GM18867 (cell line): ENCODE measurements around the gene PTGDR.

Source experiments
- ATAC-seq: cut with Tn5 transposase; IDR thresholded peaks from one replicate; pipeline ENCODE4 v1.9.1; 2021; ENCODE audit warnings: mild to moderate bottlenecking, moderate library complexity; ENCODE audit not compliant: unreplicated experiment

Gene PTGDR

DNA sequence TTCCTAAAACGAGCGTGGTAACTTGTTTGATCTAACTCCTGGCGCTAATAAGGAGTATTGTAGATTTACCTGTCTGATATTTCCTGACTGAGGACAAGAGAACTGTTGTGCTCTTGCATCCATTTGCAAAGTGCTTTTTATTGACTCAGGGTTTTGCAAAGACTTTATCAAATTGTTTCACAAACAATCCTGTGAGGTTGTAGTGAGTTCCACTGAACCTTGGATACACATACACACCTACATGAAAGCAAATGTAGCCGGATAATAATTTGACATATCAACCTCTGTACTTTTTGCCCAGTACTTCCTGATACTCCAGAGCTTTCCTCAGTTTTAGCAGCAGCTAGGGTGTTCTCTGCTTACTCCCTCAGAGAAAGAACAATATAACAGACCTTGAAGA, 39.9 kb downstream of the PTGDR start:
- no peak for ATAC-seq

DNA sequence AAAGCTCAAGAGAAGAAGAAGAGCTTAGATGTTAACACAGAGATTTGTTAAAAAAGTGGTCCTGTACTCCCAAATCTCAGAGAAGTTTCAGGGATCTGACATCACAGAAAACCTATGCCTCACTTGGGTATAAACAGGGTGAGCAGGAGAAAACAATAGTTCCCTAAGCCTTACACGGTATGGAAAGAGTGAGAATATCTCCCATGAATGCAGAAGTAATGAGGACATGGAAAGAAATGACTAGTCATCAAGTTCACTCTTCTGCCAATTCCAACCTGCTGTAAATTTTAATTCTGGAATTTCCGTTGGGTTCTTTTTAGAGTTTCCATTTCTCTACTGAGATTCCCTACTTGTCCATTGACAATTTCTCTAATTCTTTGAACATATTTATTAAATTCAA, 40.4 kb downstream of the PTGDR start:
- ATAC-seq = no peak

DNA sequence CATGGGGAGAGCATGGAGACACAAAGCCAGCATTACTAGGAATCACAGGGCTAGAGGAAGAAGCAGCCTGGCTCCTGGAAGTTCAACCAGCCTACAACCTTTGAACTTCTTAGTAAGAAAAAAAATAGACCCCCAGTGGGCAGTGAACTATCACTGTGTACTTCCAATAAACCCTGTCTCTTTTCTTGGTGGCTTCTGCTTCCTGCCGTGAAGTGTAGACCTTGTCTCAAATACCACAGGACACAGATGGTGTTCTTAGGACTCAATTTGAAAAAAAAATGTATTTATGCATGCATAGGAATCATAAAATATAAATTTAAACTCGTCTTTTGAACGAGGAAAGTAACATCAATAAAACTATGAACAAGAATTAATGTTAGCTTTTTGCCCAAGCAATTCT, 43.0 kb downstream of the PTGDR start:
- no peak for ATAC-seq

DNA sequence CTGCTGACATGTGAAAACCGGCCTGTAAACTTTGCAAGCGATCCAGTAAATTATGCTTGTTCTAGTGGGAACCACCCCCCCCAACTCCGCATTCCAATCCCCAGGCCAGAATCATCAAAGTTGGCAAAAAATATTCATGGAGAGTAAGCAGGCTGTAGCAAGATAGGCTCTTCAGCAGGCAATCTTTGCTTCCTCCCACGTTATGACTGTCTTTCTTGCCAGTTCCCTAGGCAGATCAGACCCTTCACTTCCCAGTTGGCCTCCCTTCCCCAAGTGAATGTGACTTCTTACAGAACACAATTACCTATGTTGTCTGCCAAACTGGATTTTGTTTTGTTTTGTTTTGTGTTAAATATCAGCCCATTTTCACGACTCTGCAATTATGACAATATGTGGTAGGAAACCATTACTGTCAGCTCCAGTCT, 45.4 kb downstream of the PTGDR start:
- ATAC-seq = no peak

DNA sequence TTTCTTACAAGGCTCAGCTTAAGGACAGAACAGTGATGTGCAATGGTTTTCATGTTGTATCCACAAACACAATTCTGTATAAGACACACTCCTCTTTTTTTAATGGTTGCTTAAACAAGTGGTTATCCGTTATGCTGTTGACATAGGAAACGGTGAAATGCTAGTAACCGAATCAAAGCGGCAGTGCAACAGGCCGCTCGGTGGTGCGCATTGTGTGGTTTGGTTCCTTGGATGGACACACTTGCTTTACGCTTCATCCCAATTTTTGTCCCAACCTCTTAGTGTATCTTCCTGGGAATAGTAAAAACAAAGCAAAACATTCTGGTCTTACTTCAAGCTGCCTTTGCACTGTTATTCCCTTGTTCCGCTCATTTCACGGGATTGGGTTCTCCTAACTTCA, 46.0 kb downstream of the PTGDR start:
- ATAC-seq = no peak

DNA sequence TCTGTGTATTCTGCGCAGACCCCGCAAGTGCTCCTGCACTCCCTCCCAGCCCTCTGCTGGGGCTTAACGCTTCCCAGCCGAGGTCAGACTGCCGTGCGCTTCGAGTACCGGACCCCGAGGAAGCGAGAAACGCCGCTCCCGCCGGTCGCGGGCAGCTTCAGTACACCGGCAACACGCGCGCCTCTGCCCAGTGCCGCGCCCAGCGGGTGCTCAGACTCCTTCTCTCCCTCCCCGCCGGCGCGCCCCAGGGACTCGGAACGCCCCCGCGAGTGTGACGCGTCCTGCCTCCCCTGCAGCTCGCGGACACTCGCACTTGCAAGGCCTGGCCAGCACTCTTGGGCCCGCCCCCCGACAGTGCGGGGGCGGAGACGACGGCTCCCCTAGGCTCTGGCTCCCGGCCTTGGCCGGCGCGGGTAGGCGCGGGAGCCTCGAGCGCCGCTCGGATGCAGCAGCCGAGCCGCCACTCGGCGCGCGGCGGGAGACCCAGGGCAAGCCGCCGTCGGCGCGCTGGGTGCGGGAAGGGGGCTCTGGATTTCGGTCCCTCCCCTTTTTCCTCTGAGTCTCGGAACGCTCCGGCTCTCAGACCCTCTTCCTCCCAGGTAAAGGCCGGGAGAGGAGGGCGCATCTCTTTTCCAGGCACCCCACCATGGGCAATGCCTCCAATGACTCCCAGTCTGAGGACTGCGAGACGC, 46.6 kb downstream of the PTGDR start, which contains the start of gene PTGER2:
Gene PTGER2, plus strand, starts transcription at position 410 of the 692 bp plus-strand sequence. Its CDS starts 237 bp downstream, at position 647.
- peak; percentile 35 for ATAC-seq

DNA sequence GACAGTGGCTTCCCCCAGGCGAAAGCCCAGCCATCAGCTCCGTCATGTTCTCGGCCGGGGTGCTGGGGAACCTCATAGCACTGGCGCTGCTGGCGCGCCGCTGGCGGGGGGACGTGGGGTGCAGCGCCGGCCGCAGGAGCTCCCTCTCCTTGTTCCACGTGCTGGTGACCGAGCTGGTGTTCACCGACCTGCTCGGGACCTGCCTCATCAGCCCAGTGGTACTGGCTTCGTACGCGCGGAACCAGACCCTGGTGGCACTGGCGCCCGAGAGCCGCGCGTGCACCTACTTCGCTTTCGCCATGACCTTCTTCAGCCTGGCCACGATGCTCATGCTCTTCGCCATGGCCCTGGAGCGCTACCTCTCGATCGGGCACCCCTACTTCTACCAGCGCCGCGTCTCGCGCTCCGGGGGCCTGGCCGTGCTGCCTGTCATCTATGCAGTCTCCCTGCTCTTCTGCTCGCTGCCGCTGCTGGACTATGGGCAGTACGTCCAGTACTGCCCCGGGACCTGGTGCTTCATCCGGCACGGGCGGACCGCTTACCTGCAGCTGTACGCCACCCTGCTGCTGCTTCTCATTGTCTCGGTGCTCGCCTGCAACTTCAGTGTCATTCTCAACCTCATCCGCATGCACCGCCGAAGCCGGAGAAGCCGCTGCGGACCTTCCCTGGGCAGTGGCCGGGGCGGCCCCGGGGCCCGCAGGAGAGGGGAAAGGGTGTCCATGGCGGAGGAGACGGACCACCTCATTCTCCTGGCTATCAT, 47.3 kb downstream of the PTGDR start:
- ATAC-seq = no peak

DNA sequence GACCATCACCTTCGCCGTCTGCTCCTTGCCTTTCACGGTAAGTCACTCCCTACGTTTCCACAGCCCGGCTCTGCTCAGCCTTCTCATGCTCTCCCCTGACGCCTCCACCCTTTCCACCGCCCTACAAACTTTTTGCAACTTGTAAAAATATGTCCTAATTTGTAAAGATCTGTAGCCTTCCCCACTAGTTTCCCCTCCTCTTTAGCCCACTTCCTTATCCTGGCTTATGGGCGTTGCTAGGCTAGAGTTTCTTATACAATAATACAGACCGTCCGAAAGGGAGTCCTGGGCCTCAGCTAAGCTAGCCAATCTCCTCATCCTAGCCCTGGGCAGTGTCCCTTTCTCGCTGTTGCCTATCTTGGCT, 47.8 kb downstream of the PTGDR start:
- ATAC-seq = no peak

DNA sequence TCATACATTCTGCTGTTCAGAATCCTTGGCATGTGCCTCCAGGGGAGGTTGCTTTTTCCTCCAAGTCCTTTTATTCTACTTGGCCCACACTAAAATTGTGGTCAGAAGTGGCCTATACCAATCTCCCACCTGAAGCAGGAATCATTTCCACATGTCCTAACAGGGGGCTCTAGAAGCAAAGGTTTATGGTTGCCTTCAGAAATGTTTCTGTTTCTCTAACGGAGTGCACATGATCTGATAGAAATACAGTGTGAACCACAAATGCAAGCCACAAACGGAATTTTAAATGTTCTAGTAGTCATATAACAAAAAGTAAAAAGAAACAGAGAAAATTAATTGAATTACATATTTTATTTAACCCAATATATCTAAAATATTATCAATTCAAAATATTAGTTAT, 50.6 kb downstream of the PTGDR start:
- ATAC-seq = no peak

DNA sequence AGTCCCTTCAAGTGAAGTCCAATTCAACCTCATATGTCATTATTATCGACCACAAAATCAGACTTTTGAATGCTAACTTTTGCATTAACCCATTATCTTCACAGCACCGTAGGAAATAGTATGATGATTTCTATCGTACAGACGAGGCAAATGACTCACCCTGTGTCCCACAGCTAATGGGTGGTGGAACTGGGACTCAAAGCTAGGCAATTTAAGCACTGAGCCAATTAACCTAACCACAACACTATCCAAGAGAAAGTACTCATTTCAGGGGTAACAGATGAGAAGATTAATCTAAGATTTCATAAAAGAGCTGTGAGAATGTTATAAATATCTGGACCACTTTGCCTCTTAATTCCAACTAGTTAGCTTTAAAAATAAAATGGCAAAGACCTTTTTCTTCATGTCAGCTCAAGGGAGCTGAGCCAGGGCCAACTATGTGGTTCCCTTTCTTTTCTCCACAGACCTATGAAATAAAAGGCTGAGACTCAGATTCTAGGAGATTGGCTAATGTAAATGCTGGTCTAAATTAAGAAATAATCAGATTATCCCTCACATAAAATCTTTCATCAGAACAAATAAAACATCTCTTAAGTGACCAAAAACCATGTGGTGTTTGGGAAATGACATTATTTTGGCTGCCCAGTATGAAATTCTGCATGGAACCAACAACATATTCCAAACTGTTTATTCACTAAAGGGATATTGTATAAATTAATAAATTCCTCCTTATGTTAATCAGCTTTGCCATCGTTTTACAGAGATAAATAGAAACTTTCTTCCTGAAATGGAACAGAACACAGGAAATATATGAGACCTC, 51.5 kb downstream of the PTGDR start:
- no peak for ATAC-seq

DNA sequence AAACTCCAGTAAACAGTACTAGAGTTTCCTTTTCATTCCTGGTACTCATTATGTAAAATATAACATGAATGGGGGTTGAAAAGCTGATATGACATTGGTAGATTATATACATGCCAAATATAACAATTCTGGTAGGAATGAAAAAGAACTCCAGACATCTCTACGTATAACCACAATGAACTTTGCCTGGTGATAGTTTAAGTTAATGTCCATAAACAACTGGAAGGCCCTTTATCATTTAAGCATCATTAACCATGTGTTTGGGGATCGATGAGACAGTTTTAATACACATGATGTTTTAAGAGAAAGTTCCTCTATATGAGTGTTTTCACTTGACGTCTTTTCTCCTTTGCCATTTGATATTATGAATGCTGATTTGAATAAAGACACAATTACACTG, 52.4 kb downstream of the PTGDR start:
- no peak for ATAC-seq

DNA sequence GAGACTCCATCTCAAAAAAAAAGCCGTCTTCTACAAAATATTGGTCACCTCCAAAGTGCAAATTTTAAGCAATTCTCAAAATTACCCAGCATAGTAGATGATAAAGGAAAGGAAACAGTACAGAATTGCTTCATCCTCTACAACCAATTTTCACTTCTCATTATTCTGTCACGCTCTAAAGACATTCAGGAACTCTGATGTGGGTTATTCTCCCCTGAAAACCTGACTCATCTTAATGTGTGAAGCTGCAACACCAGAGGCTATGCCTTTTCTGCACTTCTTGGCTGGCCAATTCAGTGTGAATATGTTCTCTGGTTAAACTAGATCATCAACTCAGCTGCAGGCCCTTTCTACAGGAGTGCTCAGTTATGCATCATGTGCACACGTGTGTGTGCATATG, 57.6 kb downstream of the PTGDR start:
- ATAC-seq = peak; percentile 89

DNA sequence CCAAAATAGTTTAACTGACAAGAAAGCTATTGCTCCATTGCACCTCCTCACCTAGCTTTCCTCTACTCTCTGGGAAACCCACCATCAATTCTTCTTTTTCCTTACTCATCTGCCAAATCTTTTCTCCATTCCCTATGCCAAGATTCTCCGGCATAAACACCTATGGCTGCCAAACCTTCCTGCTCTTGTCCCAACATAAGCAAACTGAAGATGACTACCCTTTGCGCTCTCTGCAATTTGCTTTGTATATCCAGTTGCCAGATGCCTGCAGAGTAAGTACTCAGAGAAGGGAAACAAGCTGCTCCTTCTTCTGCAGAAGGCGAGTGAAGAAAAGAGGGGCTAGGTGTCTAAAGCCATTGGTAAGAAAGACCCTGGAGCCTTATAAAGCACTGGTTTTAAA, 58.1 kb downstream of the PTGDR start:
- no peak for ATAC-seq
